K562 (cell line): ENCODE data around the gene ZFYVE21. TPM values are rescaled to one million over a fixed set of nuclear protein-coding genes. Genes with fewer than 3 reads are reported as not detected.

ENCODE experiments used
- NFE2L1 ChIP-seq: fragments of 450-650 bp; IDR thresholded peaks from 2 replicates; pipeline ENCODE4 v1.6.1; 2016; ENCODE audit warnings: missing genetic modification characterization, low read depth, mild to moderate bottlenecking, missing compliant biosample characterization, moderate library complexity, borderline replicate concordance
- RFX7 ChIP-seq: fragments of 250-450 bp; sonication (Bioruptor Pico); IDR thresholded peaks from 2 replicates; pipeline ENCODE4 v1.5.1; 2021; ENCODE audit warnings: mild to moderate bottlenecking
- SIN3A ChIP-seq, 2 experiments: fragments of 150-350 bp in 1 of 2; IDR thresholded peaks; 2 replicates each; pipeline ENCODE4 v1.6.1; 2011 to 2016; ENCODE audit warnings: borderline replicate concordance in 2 of 2, low read depth in 2 of 2, low read length in 2 of 2, mild to moderate bottlenecking in 2 of 2, moderate library complexity in 2 of 2; ENCODE audit not compliant: control insufficient read depth in 1 of 2
- SMAD1 ChIP-seq: fragments of 150-350 bp; IDR thresholded peaks from 2 replicates; pipeline ENCODE4 v1.6.1; 2014; ENCODE audit warnings: low read length, low read depth; ENCODE audit not compliant: partially characterized antibody
- polyA plus RNA-seq, 8 experiments: library from polyadenylated mRNA; depleted of rRNA in 4 of 8; stranded (reverse) in 5 of 8; unstranded in 3 of 8; fragments of >200 nt; fragmentation: Nextera tagmentation in 2 of 8; fragmentation: Illumina TruSeq in 1 of 8; extraction: Ambion mirVana in 2 of 8; extraction: Trizol in 1 of 8; gene quantifications; 2 replicates each; pipeline versions ENCODE4 v1.2.1 to v1.2.3, GENCODE V29; 2011 to 2014; ENCODE audit warnings: inconsistent platforms in 1 of 8, missing spikeins in 1 of 8
- total RNA-seq, 7 experiments: library from RNA; depleted of rRNA in 6 of 7; stranded (reverse); fragments of >200 nt in 6 of 7; fragmentation: Illumina TruSeq in 2 of 7; extraction: Trizol in 2 of 7; gene quantifications; 2 replicates each; pipeline versions ENCODE4 v1.2.1 to v1.2.3, GENCODE V29; 2011 to 2021; ENCODE audit warnings: low replicate concordance in 1 of 7
- TF ChIP-seq, protein P1 (sequence below): fragments of 200-800 bp; sonication (Bioruptor generic); IDR thresholded peaks from 2 replicates; pipeline ENCODE4 v1.6.1; 2016; ENCODE audit warnings: missing genetic modification characterization, missing compliant biosample characterization

ZFYVE21 gene
- total and polyA plus RNA-seq, 9 of the 15 experiments (the other 6 are each of a cell fraction or from before 2014, with no cell fraction given) = 0.90 to 23.1 (median 15.6) TPM

DNA sequence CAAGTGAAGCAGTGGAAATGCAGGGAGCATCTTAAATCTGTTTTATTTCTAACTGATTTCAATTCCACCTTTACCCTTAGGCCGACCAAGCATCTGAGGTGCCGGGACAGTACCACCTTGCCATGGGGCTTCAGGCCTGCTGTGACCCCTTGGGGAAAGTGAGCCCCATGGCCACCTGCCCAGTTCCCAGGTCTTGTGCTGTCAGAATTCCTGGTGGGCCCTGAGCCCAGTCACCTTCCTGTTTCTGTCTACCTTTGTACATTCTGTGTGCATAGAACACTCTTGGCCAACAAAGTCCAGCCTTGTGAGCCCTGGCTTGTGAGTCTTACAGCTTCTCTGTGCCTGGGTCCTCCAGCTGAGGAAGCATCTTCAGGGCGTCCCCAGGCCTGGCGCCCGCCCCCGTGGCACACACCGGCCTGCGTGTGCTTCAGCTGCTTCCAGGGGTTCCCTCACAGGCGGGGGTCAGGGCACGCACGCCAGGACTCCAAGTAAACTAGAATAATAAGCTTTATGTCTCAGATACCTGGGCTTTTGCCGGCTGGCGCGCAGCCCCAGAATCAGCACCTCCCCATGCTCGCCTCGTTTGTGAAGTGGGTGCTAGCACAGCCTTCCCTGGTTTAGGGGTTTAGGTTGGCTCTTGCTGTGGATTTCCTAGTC is 10.3 kb downstream of the ZFYVE21 start (continued):
- TF ChIP-seq, protein P1, sequence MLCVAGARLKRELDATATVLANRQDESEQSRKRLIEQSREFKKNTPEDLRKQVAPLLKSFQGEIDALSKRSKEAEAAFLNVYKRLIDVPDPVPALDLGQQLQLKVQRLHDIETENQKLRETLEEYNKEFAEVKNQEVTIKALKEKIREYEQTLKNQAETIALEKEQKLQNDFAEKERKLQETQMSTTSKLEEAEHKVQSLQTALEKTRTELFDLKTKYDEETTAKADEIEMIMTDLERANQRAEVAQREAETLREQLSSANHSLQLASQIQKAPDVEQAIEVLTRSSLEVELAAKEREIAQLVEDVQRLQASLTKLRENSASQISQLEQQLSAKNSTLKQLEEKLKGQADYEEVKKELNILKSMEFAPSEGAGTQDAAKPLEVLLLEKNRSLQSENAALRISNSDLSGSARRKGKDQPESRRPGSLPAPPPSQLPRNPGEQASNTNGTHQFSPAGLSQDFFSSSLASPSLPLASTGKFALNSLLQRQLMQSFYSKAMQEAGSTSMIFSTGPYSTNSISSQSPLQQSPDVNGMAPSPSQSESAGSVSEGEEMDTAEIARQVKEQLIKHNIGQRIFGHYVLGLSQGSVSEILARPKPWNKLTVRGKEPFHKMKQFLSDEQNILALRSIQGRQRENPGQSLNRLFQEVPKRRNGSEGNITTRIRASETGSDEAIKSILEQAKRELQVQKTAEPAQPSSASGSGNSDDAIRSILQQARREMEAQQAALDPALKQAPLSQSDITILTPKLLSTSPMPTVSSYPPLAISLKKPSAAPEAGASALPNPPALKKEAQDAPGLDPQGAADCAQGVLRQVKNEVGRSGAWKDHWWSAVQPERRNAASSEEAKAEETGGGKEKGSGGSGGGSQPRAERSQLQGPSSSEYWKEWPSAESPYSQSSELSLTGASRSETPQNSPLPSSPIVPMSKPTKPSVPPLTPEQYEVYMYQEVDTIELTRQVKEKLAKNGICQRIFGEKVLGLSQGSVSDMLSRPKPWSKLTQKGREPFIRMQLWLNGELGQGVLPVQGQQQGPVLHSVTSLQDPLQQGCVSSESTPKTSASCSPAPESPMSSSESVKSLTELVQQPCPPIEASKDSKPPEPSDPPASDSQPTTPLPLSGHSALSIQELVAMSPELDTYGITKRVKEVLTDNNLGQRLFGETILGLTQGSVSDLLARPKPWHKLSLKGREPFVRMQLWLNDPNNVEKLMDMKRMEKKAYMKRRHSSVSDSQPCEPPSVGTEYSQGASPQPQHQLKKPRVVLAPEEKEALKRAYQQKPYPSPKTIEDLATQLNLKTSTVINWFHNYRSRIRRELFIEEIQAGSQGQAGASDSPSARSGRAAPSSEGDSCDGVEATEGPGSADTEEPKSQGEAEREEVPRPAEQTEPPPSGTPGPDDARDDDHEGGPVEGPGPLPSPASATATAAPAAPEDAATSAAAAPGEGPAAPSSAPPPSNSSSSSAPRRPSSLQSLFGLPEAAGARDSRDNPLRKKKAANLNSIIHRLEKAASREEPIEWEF (CRISPR knock-in tag) = no peak
- no peak for TF ChIP-seq SIN3A (IDR thresholded peaks at IDR 0.05; ENCODE audit: borderline replicate concordance in 2 of 2, control insufficient read depth in 1 of 2, low read depth in 2 of 2, low read length in 2 of 2)
- TF ChIP-seq SMAD1 = no peak
- TF ChIP-seq RFX7 (CRISPR knock-in tag) = no peak
- TF ChIP-seq NFE2L1 (tag) = no peak
